Liver (tissue), 3 donors: ENCODE measurements around the gene DHRS2.

Experiments
- CTCF ChIP-seq: fragments of 150-350 bp; IDR thresholded peaks from 2 replicates; pipeline ENCODE4 v1.5.1; 2017; ENCODE audit warnings: improper control_type of control experiment, low read depth, low read length; ENCODE audit not compliant: missing input control
- GABPA ChIP-seq, 2 donors: IDR thresholded peaks in 1 of 2; conservative IDR thresholded peaks in 1 of 2; 2 replicates each; pipeline ENCODE4 v1.6.1; 2016; ENCODE audit warnings: antibody characterized with exemption in 2 of 2, mild to moderate bottlenecking in 1 of 2, moderate library complexity in 1 of 2
- HNF4A ChIP-seq, 2 donors: conservative IDR thresholded peaks; 2 replicates each; pipeline ENCODE4 v1.6.1; 2016; ENCODE audit warnings: antibody characterized with exemption in 2 of 2, mild to moderate bottlenecking in 2 of 2
- RAD21 ChIP-seq, 2 donors: IDR thresholded peaks; 2 replicates each; pipeline ENCODE4 v1.6.1; 2016; ENCODE audit warnings: antibody characterized with exemption in 2 of 2, mild to moderate bottlenecking in 2 of 2
- REST ChIP-seq: IDR thresholded peaks from 2 replicates; pipeline ENCODE4 v1.6.1; 2016; ENCODE audit warnings: antibody characterized with exemption, mild to moderate bottlenecking
- RXRA ChIP-seq, 2 donors: IDR thresholded peaks; 2 replicates each; pipeline ENCODE4 v1.6.1; 2017 to 2018; ENCODE audit warnings: antibody characterized with exemption in 2 of 2, mild to moderate bottlenecking in 1 of 2
- SP1 ChIP-seq: IDR thresholded peaks from 2 replicates; pipeline ENCODE4 v1.6.1; 2018; ENCODE audit warnings: antibody characterized with exemption, mild to moderate bottlenecking
- TAF1 ChIP-seq: conservative IDR thresholded peaks from 2 replicates; pipeline ENCODE4 v1.6.1; 2016; ENCODE audit warnings: antibody characterized with exemption, mild to moderate bottlenecking
- donor health status: healthy.
- donor health status: healthy.

- no peak for TF ChIP-seq RAD21 (IDR thresholded peaks at IDR 0.05)
- no peak for TF ChIP-seq CTCF
- no peak for TF ChIP-seq GABPA (IDR thresholded peaks at IDR 0.05 in 1 of 2, conservative IDR thresholded peaks at IDR 0.05 in 1 of 2)
- TF ChIP-seq TAF1: no peak
- no peak for TF ChIP-seq RXRA (IDR thresholded peaks at IDR 0.05)
- TF ChIP-seq HNF4A (conservative IDR thresholded peaks at IDR 0.05): no peak
- TF ChIP-seq SP1: no peak
- no peak for TF ChIP-seq REST
Measured at GRCh38 chr14:23654231-23654630, 18.1 kb downstream of the DHRS2 start.
